Hippocampal formation (tissue), 2 donors: ENCODE data around the gene ITGA11.

Experiments used
- DNase-seq, 2 donors: peaks; one replicate each; lab custom pipeline; 2025; lab: John Stamatoyannopoulos, UW

The ITGA11 gene

GRCh38 chr15:68289621-68290352 lies 142.2 kb downstream of the ITGA11 start:
- DNase-seq = no peak

GRCh38 chr15:68289057-68289456 lies 142.9 kb downstream of the ITGA11 start:
- no peak for DNase-seq

GRCh38 chr15:68286256-68286655 lies 145.7 kb downstream of the ITGA11 start:
- no peak for DNase-seq

GRCh38 chr15:68285259-68285980 lies 146.5 kb downstream of the ITGA11 start:
- DNase-seq = no peak

GRCh38 chr15:68284616-68285258 lies 147.2 kb downstream of the ITGA11 start:
- DNase-seq = no peak

GRCh38 chr15:68283401-68283800 lies 148.6 kb downstream of the ITGA11 start:
- DNase-seq = no peak

GRCh38 chr15:68281008-68281407 lies 151.0 kb downstream of the ITGA11 start:
- no peak for DNase-seq

- no peak for DNase-seq
These were observed 151.9 kb downstream of the ITGA11 start for GRCh38 chr15:68279779-68280753.

GRCh38 chr15:68278595-68279405 lies 153.2 kb downstream of the ITGA11 start:
- no peak for DNase-seq

- no peak for DNase-seq
These were observed 153.7 kb downstream of the ITGA11 start for GRCh38 chr15:68278345-68278594.

GRCh38 chr15:68277603-68278344 lies 154.2 kb downstream of the ITGA11 start, which contains the start of gene FEM1B:
Gene FEM1B, plus strand, starts transcription at chr15:68277745. Its CDS starts 673 bp downstream, at chr15:68278418.
- DNase-seq = peak; percentile 89 to 94

- DNase-seq = peak in 1 of 2 donors; percentile 67
These were observed 154.8 kb downstream of the ITGA11 start for GRCh38 chr15:68277131-68277602.

GRCh38 chr15:68276668-68277067 lies 155.3 kb downstream of the ITGA11 start:
- no peak for DNase-seq

- DNase-seq = no peak
These were observed 156.7 kb downstream of the ITGA11 start for GRCh38 chr15:68275165-68275746.

GRCh38 chr15:68274201-68274848 lies 157.6 kb downstream of the ITGA11 start:
- no peak for DNase-seq

- no peak for DNase-seq
These were observed 159.2 kb downstream of the ITGA11 start for GRCh38 chr15:68272721-68273271.

- DNase-seq = peak; percentile 13 to 55
These were observed 160.0 kb downstream of the ITGA11 start for GRCh38 chr15:68271854-68272471.

GRCh38 chr15:68268405-68268804 lies 163.6 kb downstream of the ITGA11 start:
- no peak for DNase-seq
